GM10266 (cell line): ENCODE measurements around the gene FBXO48.

ENCODE experiments used
- DNase-seq: peaks from one replicate; pipeline ENCODE4 v3.0.0; 2012; ENCODE audit errors: extremely low spot score
- CTCF ChIP-seq: IDR thresholded peaks from 2 replicates; pipeline ENCODE4 v1.5.1; 2012; ENCODE audit warnings: mild to moderate bottlenecking, low read depth; ENCODE audit not compliant: control insufficient read depth, insufficient read depth; ENCODE audit errors: missing control alignments

FBXO48 gene

DNA sequence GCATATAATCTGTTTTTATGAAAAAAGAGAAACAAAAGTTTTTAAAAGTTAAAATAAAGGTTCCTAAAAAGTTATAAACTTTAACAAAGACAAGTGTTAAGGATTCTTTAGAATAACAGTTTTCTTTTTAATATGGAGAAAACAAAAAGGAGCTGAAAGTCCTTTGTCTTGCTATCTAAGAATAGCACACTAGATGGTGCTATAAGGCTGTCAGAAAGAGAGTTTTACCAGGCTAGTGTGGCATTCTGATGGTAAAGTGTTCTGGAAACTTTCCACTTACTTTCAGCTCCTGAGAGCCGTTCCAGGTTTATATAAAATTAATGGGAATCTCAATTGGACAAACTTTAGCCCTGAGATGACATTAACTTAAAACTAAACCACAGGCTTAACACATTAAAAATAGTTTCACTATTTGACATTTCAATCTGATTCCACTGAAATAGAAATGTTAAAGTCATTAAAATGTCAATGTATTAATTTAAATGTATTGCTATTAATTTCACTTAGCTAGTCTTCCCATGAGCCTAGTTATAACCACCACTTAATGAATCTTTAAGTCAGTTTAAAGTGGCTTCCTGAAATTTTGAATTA is 3.7 kb downstream of the FBXO48 start:
- DNase-seq: peak; percentile 53
- peak; percentile 50 for TF ChIP-seq CTCF

GRCh38 chr2:68458981-68459380 is 8.1 kb downstream of the FBXO48 start:
- TF ChIP-seq CTCF: no peak
- no peak for DNase-seq

GRCh38 chr2:68456198-68456597 is 10.9 kb downstream of the FBXO48 start:
- no peak for TF ChIP-seq CTCF

DNA sequence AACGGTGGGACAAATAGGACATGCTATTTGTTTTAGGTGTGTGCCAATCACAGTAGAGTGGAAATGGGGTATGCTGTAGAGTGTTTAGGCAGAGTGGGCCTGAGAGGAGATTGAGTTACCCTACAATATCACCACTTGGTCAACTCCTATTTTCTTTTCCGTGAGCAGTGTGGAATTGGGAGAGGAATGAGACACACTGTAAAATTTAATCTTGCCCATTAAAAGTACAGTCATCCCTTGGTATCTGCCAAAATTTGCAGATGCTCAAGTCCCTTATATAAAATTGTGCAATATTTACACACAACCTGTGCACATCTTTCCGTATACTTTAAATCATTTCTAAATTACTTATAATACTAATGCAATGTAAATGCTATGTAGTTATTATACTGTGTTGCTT is 12.4 kb downstream of the FBXO48 start:
- no peak for TF ChIP-seq CTCF
- DNase-seq: no peak

More at GRCh38 chr2:68456198-68456597, 10.9 kb downstream of the FBXO48 start:
- no peak for DNase-seq

GRCh38 chr2:68453761-68454360 is 13.2 kb downstream of the FBXO48 start:
- DNase-seq: no peak
- no peak for TF ChIP-seq CTCF

GRCh38 chr2:68452158-68452900 is 14.8 kb downstream of the FBXO48 start:
- TF ChIP-seq CTCF: no peak
- no peak for DNase-seq
